Activated naive CD8-positive, alpha-beta T cell (primary cell): ENCODE measurements around the gene PLXNA2.

Source experiments
- H3K27ac Mint-ChIP-seq: one replicate; pipeline ENCODE4 v1.8.0; 2021; ENCODE audit warnings: mixed read lengths
- H3K27me3 Mint-ChIP-seq: one replicate; pipeline ENCODE4 v1.8.0; 2021; ENCODE audit warnings: mixed read lengths
- H3K36me3 Mint-ChIP-seq: one replicate; pipeline ENCODE4 v1.8.0; 2021; ENCODE audit warnings: mixed read lengths
- H3K4me1 Mint-ChIP-seq: one replicate; pipeline ENCODE4 v1.8.0; 2021; ENCODE audit warnings: low read depth, mixed read lengths
- H3K4me3 Mint-ChIP-seq: one replicate; pipeline ENCODE4 v1.8.0; 2021; ENCODE audit warnings: mild to moderate bottlenecking, mixed read lengths
- H3K9me3 Mint-ChIP-seq: one replicate; pipeline ENCODE4 v1.8.0; 2021; ENCODE audit warnings: low read depth, mixed read lengths

PLXNA2 gene

GRCh38 chr1:208013210-208013609, 231.0 kb downstream of the PLXNA2 start:
- Mint-ChIP-seq H3K9me3 (no peaks in the 10 kb centered on the region), H3K4me3 (no peak overlapping the region)

DNA sequence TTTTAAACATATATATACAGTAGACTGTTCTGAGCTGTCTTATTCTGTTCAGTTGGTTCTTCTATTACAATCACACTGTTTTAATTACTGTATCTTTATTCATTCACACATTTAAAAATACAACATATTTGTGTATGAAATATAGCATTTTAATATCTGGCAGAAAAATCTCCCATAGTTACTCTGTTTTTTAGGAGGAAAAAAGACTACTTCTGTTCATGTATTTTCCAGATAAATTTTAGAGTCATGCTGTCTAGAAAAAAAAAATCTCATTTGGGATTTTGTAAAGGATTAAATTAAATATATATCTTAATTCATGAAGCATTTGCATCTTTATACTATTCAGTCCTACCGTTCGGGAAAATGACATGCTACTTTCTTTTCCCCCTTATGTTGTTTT, 231.5 kb downstream of the PLXNA2 start:
- Mint-ChIP-seq H3K9me3 (no peaks in the 10 kb centered on the region), H3K4me3 (no peak overlapping the region), H3K4me1 (no peaks in the 10 kb centered on the region), H3K27me3 (no peaks in the 10 kb centered on the region), H3K27ac (no peak overlapping the region), H3K36me3 (no peaks in the 10 kb centered on the region)

More at GRCh38 chr1:208013210-208013609, 231.0 kb downstream of the PLXNA2 start:
- Mint-ChIP-seq H3K27me3 (no peaks in the 10 kb centered on the region), H3K27ac (no peak overlapping the region), H3K4me1 (no peaks in the 10 kb centered on the region), H3K36me3 (no peaks in the 10 kb centered on the region)

GRCh38 chr1:208010487-208011071, 233.6 kb downstream of the PLXNA2 start:
- H3K9me3 Mint-ChIP-seq = no peaks in the 10 kb centered on the region

DNA sequence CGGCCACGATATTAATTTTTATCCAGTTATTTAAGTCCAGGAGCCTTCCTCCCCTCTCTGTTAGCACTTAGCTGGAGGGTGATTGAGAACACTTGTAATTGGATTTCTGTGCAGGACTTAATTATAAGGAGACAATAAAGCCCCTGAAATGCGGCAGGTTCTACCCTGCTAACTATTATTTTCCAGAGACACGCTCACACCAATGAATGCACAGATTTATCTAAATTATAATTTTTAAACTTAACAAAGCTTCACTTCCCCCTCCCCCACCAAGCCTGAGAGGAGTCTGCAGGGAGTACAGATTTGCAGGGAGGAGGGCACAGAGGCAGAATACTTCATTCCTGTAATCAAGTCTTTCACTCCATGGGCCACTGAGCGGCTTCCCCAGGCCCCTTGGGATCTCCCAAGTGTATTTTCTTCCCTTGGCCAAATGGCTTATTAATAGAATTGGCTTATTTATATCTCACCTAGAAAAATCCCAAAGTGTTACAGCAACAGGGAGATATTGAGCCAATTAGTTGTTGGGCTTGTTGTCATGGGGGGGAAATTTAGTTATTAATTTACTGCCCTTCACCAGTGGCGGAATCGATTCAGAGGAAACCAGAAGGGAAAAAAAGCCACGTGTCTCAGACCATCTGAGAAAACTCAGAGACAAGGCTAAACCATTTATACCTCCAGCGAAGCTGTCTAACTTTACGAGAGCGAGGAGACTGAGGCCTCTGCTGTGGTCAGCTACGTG, 234.3 kb downstream of the PLXNA2 start:
- no peaks in the 10 kb centered on the region for H3K4me1 Mint-ChIP-seq
- H3K27ac Mint-ChIP-seq = no peak overlapping the region
- H3K27me3 Mint-ChIP-seq = no peaks in the 10 kb centered on the region
- no peaks in the 10 kb centered on the region for H3K36me3 Mint-ChIP-seq
- no peak overlapping the region for H3K4me3 Mint-ChIP-seq
- no peaks in the 10 kb centered on the region for H3K9me3 Mint-ChIP-seq

More at GRCh38 chr1:208010487-208011071, 233.6 kb downstream of the PLXNA2 start:
- H3K27me3 Mint-ChIP-seq = no peaks in the 10 kb centered on the region
- no peak overlapping the region for H3K27ac Mint-ChIP-seq
- H3K36me3 Mint-ChIP-seq = no peaks in the 10 kb centered on the region
- H3K4me3 Mint-ChIP-seq = no peak overlapping the region
- H3K4me1 Mint-ChIP-seq = no peaks in the 10 kb centered on the region

DNA sequence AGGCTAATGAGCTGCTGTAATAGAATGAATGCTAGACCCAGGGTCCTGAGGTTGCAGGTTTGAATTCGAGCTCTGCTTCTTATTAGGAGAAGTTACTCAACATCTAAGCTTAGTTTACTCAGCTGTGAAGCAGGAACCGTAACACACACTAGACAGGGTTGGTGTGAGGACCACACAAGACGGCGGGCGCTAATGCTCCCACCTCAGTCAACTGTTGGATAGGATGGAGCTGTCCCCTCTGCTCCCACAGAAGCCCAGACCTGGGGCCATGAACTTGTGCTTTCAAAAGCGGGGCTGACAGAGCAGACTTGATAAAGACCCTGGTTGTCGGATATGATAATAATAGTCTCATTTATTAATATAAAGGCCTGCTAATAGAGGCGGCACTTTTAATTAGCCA, 234.9 kb downstream of the PLXNA2 start:
- no peaks in the 10 kb centered on the region for H3K36me3 Mint-ChIP-seq
- H3K9me3 Mint-ChIP-seq = no peaks in the 10 kb centered on the region
- H3K4me3 Mint-ChIP-seq = no peak overlapping the region
- H3K27me3 Mint-ChIP-seq = no peaks in the 10 kb centered on the region
- H3K4me1 Mint-ChIP-seq = no peaks in the 10 kb centered on the region
- no peak overlapping the region for H3K27ac Mint-ChIP-seq

DNA sequence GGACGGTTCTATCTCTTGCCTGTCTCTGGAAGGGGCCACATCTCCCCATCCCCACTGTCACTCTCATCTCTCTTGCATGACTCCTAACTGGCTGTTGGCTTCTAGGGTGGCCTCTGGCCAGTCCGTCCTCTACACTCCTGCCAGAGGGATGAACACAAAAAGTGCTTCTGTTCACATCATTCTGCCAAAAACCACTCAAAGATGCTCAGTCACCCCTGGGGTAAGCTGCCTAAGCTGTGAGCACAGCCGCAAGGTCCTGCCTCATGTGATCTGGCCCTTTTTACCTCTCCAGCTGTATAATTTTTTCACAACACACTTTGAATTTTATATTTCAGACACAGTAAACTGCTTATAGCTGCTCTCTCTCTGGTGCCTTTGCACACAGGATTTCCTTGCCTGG, 235.7 kb downstream of the PLXNA2 start:
- Mint-ChIP-seq H3K27ac (no peak overlapping the region), H3K36me3 (no peaks in the 10 kb centered on the region), H3K4me3 (no peak overlapping the region), H3K27me3 (no peaks in the 10 kb centered on the region), H3K4me1 (no peaks in the 10 kb centered on the region), H3K9me3 (no peaks in the 10 kb centered on the region)

GRCh38 chr1:208007938-208008342, 236.2 kb downstream of the PLXNA2 start:
- Mint-ChIP-seq H3K9me3 (no peaks in the 10 kb centered on the region), H3K4me3 (no peak overlapping the region), H3K4me1 (no peaks in the 10 kb centered on the region), H3K27ac (no peak overlapping the region), H3K27me3 (no peaks in the 10 kb centered on the region), H3K36me3 (no peaks in the 10 kb centered on the region)

DNA sequence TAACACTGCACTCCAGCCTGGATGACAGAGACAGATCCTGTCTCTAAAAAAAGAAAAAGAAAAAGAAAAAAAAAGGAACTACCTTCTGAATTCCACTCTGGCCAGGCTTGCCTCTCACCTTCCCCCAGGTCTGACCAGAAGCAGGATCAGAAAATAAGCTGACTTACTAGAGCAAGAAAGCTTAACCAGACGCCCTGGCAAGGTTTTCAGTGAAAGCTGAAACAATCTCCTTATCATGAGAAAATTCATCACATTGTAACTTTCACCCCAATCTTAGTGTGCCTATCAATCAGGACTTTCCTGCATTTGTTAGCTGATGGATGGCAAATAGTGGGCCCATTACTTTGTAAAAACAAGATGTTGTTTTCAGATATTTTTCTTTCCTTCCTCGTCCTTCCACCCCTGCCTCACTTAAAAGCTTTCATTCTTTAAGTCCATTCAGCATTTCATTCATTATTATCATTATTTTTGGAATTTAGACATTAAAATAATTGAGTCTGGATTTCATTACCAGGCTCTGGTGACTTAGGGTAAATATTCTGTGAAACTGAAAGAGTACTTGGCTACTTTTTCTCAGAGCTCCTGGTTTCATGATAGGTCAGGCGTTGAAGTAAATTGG, 236.8 kb downstream of the PLXNA2 start:
- H3K4me1 Mint-ChIP-seq = no peaks in the 10 kb centered on the region
- H3K36me3 Mint-ChIP-seq = no peaks in the 10 kb centered on the region
- no peak overlapping the region for H3K27ac Mint-ChIP-seq
- no peak overlapping the region for H3K4me3 Mint-ChIP-seq
- H3K27me3 Mint-ChIP-seq = peaks cover 3% of the 10 kb centered on the region
- H3K9me3 Mint-ChIP-seq = no peaks in the 10 kb centered on the region

DNA sequence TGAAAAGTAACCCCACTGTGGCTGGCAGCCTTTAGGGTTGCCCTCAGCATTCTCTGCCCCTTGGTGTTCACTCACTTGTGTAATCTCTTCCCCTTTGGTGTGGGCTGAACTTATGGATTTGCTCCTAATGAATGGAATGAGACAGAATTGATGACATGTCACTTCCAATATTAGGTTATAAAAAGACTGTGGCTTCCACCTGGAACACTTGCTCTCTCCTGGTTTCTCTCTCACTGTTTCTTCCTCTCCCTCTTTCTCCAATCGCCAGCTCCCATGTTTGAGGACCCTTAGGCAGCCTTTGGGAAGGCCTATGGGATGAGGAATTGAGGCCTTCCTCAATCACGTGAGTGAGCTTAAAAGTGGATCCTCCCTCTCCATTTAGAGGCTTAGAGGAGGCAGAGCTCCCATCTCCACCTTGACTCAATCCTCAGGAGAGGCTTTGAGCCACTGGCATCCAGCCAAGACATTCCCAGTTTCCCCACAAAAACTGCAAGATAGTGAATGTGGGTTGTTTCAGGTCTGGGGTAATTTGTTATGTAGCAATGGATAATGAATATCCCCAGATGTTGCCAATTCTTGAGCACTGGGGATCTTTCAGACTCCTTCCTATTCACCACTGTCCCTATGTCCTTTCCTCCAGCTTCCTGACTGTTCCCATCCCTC, 237.8 kb downstream of the PLXNA2 start:
- Mint-ChIP-seq H3K9me3 (no peaks in the 10 kb centered on the region), H3K27ac (no peak overlapping the region), H3K36me3 (no peaks in the 10 kb centered on the region), H3K4me3 (no peak overlapping the region), H3K4me1 (no peaks in the 10 kb centered on the region), H3K27me3 (peaks cover 3% of the 10 kb centered on the region)

GRCh38 chr1:208004851-208005250, 239.3 kb downstream of the PLXNA2 start:
- Mint-ChIP-seq H3K36me3 (no peaks in the 10 kb centered on the region), H3K27ac (no peak overlapping the region), H3K9me3 (no peaks in the 10 kb centered on the region), H3K27me3 (peaks cover 3% of the 10 kb centered on the region), H3K4me3 (no peak overlapping the region), H3K4me1 (no peaks in the 10 kb centered on the region)

DNA sequence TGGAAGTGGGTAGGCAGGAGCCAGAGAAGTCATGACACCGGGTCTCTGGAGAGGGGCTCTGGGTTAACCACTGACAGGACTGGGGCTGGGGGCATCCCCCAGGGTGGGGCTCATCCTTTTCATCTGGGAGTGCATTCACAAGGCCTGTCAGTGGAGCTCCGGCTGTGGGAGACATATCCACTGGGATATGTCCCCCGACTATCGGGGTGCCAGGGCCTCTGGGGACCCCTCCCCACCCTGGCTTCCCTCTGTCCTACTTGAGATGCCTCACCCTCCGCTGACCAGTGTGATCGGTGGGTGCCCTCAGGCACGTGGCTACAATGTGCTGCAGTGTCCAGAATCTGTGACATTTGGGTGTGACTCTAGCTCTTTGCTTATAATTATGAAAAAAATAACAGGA, 240.9 kb downstream of the PLXNA2 start:
- Mint-ChIP-seq H3K9me3 (no peaks in the 10 kb centered on the region), H3K4me3 (no peak overlapping the region), H3K4me1 (no peaks in the 10 kb centered on the region)

DNA sequence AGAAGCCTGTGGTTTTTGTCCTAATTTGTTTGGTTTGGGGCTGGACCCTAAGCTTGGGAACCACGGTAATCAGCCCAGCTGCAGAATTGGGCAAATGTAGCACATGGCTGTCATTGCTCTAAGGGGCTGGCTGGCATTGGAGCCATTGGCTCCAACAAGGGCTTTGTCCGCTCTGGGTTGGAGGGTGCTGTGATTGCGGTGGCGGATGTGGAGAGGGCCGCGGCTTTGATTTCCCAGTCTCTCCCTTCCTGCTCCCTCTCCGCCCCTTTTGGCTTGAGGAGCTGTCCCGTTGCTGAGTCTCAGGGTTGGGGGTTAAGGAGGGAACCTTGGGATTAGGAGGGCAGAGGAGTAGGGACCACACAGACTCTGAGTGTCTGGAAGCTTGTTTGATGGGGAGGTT, 241.5 kb downstream of the PLXNA2 start:
- Mint-ChIP-seq H3K9me3 (no peaks in the 10 kb centered on the region), H3K27ac (no peak overlapping the region), H3K4me3 (no peak overlapping the region), H3K27me3 (peaks cover 3% of the 10 kb centered on the region), H3K4me1 (no peaks in the 10 kb centered on the region), H3K36me3 (no peaks in the 10 kb centered on the region)

More for the DNA sequence above, 240.9 kb downstream of the PLXNA2 start:
- no peak overlapping the region for H3K27ac Mint-ChIP-seq
- no peaks in the 10 kb centered on the region for H3K36me3 Mint-ChIP-seq
- H3K27me3 Mint-ChIP-seq = peaks cover 3% of the 10 kb centered on the region

DNA sequence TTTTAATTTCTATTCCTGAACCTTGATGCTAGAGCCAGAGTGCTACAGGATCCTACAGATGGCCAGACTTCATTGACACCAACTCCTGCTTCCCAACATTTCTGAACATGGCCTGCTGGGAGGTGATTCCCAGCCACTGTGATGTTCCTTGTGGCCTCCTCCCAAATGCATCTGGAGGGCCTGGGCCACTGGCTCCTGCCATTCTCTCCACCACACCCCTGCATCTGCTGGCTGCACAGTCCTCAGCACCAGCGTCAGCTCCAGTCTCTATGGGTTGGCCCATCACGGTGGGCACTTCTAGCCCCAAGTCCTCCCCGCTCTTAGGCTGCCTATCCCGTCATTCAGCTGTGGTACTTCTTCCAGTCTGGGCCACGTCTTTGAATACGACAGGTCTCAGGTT, 242.1 kb downstream of the PLXNA2 start:
- Mint-ChIP-seq H3K27ac (no peak overlapping the region), H3K4me1 (no peaks in the 10 kb centered on the region)

GRCh38 chr1:208000504-208000903, 243.7 kb downstream of the PLXNA2 start:
- H3K27me3 Mint-ChIP-seq = peaks cover 3% of the 10 kb centered on the region
- no peak overlapping the region for H3K27ac Mint-ChIP-seq
- no peaks in the 10 kb centered on the region for H3K4me1 Mint-ChIP-seq
- H3K4me3 Mint-ChIP-seq = no peak overlapping the region
- no peaks in the 10 kb centered on the region for H3K9me3 Mint-ChIP-seq
- H3K36me3 Mint-ChIP-seq = no peaks in the 10 kb centered on the region

More for the DNA sequence above, 242.1 kb downstream of the PLXNA2 start:
- Mint-ChIP-seq H3K4me3 (no peak overlapping the region), H3K27me3 (peaks cover 3% of the 10 kb centered on the region), H3K9me3 (no peaks in the 10 kb centered on the region), H3K36me3 (no peaks in the 10 kb centered on the region)

GRCh38 chr1:207999972-208000371, 244.2 kb downstream of the PLXNA2 start:
- Mint-ChIP-seq H3K27ac (no peak overlapping the region), H3K27me3 (peaks cover 4% of the 10 kb centered on the region), H3K4me1 (no peaks in the 10 kb centered on the region), H3K9me3 (no peaks in the 10 kb centered on the region), H3K36me3 (no peaks in the 10 kb centered on the region), H3K4me3 (no peak overlapping the region)
